NB4 (cell line): ENCODE results near the gene TEX2.
"Not testable (repeated sequence)": the region's sequence is repeated elsewhere in the genome, so short reads cannot be mapped to it uniquely, and the experiment has no call there.

Experiments used
- CTCF ChIP-seq: IDR thresholded peaks from one replicate; pipeline ENCODE4 v1.5.1; 2012; ENCODE audit warnings: low read depth, low read length
- MAX ChIP-seq: IDR thresholded peaks from 2 replicates; pipeline ENCODE4 v1.6.1; 2011; ENCODE audit warnings: low read depth, low read length
- POLR2A ChIP-seq: IDR thresholded peaks from 2 replicates; pipeline ENCODE4 v1.6.1; 2011; ENCODE audit warnings: mild to moderate bottlenecking; ENCODE audit not compliant: insufficient read length; ENCODE audit errors: extremely low read depth

- TF ChIP-seq CTCF, MAX, POLR2A: not testable (repeated sequence)
These were observed 77.5 kb downstream of the TEX2 start for GRCh38 chr17:64185557-64185956.
